ENCODE results near the gene EIF4G2.
"Not testable (repeated sequence)": the region's sequence is repeated elsewhere in the genome, so short reads cannot be mapped to it uniquely, and the experiment has no call there.

The EIF4G2 gene

DNA sequence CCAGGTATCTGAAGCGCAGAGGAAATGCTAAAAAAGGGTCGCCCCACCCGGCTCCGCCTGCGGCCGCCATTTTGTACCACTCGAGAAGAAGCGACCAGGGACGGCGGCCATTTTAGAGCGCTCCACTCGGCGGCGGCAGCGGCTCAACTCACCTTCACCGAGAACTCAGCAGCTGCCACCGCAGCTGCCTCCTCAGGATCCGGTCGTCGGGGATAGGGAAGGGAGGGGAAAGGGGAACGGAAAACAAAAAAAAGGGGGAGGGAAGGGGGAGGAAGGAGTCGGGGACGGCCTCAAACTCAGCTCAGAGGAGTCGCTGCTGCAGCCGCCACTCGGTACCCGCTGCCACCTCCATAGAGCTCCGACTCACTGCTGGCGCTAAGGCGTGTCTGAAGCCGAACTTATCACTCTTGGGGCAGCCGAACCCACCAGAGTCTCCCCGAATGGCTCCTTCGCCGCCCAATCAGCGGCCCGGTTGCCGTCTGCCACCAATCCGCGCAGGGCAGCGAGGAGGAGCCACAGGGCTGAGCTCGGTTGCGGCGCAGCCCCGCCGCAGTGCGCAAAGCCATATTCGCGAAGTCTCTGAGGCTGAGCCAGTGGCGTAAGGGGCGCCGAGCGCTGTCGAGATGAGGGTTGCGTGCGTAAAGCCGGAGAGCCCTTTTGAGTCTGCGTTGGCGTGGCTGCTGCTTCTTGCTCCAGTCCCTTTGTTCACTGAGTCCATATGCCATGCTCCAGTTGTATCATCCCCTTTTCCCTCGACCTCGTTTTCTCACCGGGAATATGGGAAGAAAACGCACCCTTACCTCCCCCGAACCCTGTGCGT lies at the start of gene EIF4G2:
EIF4G2 (minus strand) TSS at position 374 of the 820 bp plus-strand sequence.
- peak; percentile 97 to 98 for DNase-seq

DNA sequence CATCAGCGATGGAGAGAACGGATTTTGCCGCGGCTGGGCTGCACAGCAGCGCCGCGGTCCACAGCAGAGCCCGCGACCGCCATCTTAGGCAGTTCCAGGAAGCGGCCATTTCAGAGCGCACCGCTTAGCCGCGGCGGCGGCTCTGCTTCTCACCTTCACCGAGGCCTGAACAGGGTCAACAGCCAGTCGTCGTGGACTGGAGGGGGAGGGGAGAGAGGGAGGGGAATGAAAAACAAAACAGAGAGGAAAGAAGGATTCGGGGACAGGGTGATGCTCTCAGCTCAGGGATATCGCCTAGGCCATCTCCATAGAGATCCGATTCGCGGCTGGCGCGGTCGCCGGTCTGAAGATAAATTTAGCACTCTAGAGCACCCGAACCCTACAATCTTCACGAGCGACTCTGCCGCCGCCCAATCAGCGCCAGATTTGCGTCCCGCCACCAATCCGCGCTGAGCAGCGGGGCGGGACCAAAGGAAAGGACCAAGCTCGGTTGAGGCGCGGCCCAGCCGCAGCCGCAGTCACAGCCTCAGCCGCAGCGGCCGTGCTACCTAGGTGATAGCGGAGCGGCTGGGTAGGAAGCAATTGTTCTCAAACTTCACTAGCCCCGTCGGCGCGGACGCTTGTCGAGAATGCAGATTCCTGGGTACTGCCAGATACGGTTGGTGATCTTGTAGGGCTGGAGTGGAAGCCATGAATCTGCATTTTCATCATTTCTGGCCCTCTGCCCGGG lies 49.1 kb upstream of the EIF4G2 start, which contains the start of gene ZBED5:
ZBED5 (minus strand) TSS at position 345 of the 730 bp plus-strand sequence. CDS start 3,108 bp downstream, outside the sequence.
- DNase-seq, result peak; percentile 97 to 99

DNA sequence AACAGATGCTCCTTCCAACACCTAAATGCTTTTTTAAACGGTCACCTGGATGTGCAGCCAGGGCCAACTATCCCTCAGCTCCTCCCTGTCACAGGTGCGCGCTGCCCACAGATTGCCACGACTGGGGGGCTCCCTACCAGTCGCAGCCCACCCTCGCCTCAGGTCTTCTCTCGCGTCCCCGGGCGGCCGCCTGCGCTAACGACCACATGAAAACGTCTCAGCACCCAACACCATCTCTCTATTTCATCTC lies 48.7 kb upstream of the EIF4G2 start:
- no peak for DNase-seq

DNA sequence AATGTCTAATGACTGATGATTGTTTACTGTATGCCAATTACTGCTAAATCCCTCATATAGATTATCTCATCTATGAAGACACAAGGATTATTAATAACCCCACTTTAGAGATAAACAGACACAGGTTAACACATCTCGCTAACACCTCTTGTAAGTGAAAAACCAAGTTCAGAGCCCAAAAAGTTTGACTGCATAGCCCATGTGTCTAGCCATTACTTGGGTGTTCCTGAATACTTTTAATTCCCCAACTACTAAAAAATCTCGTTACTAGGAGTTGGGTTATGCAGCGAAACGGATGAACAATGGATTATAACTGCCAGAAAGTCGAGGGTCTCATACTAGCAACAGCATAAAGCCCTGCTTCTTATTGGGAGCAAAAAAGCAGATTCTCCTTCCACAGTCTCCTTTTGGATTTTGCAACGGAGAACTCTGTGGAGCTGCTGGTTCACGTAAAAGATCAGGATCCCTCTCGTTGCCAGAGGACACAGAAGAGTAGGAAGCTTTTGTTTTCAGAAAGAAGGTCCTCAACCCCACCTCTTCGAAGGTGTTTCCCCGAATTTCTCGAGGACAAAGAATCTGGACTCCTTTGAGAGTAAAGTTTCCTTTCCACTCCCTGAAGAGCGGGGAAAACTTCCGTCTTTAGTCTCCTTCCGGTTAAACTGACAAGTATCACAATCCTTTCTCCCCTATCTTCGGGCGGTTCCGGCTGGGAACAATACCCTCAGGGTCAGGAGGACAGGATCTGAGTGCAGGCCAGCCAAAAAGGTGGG lies 48.1 kb upstream of the EIF4G2 start:
- no peak for DNase-seq

DNA sequence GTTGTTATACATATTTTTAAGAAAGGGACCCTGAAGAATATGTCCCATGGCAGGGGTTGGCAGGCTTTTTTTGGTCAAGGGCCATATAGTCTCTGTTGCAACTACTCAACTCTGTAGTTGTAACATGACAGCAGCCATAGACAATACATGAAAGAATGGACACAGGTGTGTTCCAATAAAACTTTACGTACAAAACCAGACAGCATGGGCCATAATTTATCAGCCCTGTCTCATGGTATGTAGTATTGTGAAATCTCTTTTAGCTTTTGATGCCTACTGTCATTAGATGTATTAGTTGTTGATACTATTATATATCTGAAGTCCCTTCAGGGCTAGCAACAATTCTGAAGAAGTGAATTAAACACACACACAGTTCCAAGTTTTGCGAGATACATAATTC lies 46.6 kb upstream of the EIF4G2 start:
- DNase-seq, result no peak

DNA sequence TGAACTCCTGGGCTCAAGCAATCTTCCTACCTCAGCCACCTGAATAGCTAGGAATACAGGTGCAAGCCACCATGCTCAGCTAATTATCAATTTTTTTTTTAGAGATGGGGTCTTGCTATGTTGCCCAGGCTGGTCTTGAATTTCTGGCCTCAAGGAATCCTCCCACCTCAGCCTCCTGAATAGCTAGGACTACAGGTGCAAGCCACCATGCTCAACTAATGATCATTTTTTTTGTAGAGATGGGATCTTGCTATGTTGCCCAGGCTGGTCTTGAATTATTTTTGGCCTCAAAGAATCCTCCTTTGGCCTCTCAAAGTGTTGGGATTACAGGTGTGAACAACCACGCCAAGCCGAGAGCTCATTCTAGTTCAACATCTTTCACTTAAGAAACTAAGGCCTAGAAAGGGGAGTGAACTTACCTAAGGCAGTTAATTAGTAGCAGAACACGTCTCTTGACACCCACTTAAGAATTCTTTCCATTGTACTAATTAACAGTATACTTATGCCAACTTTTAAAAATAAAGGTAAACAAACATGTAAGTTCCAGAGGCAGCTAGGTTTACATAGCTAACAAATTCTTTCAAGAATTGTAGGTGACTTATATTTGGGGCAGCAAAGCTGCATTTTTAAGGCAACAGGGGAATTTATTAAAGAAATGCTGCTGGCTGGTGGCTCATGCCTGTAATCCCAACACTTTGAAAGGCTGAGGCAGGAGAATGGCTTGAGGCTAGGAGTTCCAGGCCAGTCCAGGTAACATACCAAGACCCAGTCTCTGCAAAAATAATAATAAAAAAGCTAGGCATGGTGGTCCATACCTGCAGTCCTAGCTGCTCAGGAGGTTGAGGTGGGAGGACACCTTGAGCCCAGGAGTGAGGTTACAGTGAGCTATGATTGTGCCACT lies 39.5 kb upstream of the EIF4G2 start:
- no peak for DNase-seq

DNA sequence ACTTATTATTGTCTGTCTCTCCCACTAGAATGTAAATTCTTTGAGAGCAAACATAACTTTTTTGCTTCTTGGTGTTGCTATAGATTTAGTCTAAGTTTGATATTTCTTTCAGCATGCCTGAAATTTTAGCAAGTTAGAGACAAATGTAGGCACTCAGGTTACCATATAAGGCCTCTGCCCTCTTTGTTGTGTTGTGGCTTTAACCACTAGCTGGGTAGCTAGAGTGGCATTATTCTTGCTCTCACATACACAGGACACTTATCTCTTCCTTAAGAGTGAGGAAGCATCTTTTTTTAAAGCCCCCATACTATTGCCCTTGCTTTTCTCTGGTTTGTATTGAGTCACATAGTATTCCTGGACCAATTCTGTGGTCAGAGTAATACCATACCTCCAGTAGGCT lies 37.9 kb upstream of the EIF4G2 start:
- DNase-seq, result no peak

DNA sequence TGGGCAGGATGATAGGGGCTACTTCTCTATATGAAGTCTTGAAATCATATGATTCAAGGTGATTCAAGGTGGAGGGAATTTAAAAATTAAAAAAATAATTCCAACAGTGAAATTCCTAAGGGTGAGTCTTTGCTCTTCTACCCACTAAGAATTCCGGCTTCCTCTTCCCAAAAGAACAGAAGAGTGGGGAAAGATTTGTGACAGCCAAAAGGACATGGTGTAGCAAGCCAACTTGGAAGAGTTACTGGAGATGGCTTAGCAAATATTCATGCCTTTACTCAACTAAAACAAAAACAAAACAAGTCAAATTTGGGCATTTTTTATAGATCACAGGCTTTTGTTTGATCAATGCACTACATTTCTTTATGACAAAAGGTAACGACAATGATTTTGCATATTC lies 36.9 kb upstream of the EIF4G2 start:
- DNase-seq, result no peak

DNA sequence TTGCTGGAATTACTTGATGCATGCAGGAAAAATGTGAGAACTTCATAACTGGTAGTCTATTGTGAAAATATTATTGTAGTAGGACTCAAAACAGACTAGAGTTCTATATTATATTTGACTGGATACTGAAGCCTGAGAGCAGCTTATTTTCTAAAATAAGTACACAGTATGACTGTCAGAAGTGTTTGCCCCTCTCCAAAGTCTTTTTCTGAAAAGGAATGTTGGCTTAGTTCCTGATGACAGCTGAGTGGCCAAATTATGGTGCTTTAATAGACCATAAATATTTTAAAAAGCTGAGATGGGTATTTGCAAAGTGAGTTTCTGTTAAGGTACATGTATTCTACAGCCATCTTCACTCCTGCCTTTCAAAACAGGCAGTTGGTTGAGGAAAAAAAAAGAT lies 36.1 kb upstream of the EIF4G2 start:
- DNase-seq, result no peak

DNA sequence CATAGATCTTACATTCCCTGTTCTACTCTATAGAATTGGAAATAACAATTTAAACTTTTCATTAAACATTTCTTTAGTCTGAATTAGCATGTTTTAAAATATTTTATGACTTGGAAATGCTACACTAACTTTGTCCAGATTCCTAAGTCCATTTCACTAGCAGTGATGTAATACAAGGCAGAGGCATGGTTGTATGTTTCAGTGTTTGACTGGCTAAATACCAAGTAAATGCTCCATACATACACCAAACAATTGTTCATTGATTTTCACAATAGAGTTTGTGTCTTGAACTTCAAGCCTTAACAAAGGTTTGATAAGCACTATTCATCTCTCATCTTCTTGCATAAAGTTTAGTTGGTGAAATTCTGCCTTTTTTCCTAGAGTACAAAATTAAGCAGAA lies 35.6 kb upstream of the EIF4G2 start:
- DNase-seq, result no peak

DNA sequence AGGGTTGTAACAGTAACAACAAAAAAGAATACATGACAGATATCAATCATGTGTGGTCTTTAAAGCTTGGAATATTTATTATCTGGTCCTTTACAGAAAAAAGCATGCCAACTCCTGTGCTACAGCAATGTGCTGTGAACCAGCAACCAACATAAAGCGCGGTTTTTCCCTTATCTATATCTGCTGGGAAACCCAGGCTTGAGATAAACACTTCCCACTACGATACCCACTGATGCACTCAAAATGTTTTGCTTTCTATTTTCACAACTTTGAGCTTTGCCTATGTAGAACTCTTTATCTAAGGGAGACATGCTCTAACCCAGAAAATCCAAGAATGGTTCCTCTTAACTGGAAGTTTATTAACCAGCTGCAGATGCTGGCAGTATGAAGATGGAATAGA lies 30.2 kb upstream of the EIF4G2 start:
- no peak for DNase-seq

DNA sequence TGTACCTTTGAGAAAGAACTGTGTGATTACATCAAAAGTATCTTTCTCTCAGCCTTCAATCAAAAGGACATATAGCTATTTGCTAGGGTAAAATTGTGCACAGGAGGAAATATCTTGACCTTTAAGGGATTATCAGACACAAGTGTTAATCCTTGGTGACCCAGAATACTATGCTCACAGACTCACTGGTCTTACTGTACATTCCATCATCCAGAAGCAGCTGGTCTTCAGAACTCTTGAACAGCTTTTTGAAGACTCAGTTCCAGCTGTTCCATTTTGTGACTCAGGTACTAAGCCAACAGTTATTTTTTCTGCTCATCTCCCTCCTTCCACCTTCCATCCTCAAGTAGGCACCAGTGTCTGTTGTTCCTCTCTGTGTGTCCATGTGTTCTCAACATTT lies 29.4 kb upstream of the EIF4G2 start:
- no peak for DNase-seq

DNA sequence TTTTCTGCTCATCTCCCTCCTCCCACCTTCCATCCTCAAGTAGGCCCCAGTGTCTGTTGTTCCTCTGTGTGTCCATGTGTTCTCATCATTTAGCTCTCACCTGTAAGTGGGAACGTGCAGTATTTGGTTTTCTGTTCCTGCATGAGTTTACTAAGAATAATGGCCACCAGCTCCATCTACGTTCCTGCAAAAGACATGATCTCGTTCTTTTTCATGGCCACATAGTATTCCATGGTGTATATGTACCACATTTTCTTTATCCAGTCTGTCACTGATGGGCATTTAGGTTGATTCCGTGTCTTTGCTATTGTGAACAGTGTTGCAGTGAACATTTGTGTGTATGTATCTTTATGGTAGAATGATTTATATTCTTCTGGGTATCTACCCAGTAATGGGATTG lies 28.2 kb upstream of the EIF4G2 start:
- DNase-seq, result not testable (repeated sequence)

DNA sequence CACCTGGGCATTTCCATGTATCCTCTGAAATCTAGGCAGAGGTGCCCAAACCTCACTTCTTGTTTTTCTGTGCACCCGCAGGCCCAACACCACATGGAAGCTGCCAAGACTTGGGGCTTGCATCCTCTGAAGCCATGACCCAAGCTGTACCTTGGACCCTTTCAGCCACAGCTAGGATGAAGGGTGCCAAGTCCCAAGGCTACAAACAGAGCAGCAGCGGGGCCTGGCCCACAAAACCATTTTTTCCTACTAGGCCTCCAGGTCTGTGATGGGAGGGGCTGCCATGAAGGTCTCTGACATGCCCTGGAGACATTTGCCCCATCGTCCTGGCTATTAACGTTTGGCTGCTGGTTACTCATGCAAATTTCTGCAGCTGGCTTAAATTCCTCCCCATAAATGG lies 20.4 kb upstream of the EIF4G2 start:
- no peak for DNase-seq

DNA sequence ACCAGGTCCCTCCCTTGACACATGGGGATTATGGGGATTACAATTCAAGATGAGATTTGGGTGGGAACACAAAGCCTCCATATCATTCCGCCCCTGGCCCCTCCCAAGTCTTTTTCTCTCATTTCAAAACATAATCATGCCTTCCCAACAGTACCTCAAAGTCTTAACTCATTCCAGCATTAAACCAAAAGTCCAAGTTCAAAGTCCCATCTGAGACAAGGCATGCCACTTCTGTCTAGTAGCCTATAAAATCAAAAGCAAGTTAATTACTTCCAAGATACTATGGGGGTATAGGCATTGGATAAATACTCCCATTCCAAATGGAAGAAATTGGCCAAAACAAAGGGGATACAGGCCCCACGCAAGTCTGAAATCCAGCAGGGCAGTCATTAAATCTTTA lies 19.7 kb upstream of the EIF4G2 start:
- DNase-seq, result no peak

DNA sequence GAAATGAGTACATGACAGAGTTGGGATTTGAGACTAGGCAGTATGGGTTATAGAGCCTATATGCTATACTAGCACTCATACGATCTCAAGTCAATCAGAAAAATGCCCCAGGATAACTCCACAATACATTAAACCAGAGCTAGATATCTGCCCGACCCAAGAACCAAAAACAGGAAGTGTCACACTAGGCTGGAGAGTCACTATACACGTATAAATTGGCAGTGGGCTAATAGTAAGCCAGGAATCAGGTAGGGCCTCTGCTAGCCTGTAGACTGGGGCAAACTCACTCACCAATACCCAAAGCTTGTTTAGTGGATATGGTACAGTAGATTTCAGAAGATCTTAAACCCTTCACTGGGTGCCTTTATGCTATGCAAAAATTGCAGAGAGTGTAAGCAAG lies 16.2 kb upstream of the EIF4G2 start:
- no peak for DNase-seq

DNA sequence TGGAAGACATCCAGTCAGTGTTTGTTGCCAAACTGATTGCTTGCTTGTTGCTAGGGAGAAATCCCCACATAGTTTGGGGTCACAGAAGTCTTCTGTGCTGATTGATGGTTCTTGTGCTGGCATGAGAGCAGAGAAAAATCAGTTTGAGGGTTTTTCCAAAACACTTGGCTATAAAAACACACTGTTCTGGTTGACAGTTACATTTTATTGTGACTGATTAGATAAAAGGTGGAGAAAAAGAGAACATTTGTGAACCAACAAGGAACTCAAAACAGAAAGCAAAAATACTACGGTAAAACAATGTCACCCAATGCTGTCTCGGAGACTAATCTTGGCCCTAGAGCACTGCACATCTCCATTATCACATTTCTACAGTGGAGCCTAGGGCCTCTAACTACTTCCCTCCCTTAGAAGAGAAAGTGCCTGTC lies 14.4 kb upstream of the EIF4G2 start:
- no peak for DNase-seq

DNA sequence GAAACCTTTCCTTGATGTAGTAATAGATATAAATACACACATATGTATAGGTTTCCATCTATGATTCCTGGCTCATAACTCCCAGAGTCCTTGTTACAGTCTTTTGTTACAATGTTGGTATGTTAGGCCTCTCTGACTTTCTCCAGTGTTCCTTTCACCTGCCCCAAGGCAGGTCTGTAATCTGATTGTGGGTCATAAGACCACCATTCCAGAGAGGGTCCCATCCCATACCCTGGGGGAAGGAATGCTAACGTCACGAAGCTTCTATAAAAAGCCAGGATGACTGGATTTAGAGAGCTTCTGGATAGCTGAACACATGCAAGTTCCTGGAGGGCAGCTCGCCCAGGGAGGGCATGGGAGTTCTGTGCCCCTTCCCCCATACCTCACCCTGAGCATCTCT lies 13.8 kb upstream of the EIF4G2 start:
- not testable (repeated sequence) for DNase-seq

DNA sequence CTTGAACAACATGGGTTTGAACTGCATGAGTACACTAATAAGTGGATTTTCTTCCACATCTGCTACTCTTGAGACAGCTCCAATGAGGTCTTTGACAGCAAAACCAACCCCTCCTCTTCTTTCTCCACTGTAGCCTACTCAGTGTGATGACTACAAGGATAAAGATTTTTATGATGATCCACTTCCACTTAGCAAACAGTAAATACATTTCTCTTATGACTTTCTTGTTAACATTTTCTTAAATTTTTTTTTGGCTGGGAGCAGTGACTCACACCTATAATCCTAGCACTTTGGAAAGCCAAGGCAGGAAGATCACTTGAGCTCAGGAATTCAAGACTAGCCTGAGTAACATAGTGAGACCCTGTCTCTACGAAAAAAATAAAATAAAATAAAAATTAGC lies 9.9 kb upstream of the EIF4G2 start:
- DNase-seq, result no peak

DNA sequence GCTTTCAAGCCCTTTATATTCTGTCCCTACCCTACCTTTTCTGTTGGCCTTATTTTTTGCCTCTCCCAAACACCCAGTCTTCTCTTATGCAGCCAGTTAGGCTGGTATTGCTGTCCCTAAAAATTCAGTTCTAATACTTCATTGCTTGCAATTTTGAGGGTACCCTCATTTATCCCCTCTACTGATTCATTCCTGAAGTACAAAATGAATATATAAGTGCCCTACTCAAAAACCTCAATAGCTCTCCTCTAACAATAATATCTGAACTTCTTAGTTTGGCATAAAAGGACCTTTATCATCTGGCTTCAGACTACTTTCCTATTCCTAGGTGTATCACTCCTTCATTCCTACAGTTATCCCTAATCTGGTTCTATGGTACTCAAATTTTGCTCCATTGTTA lies 5.2 kb upstream of the EIF4G2 start:
- no peak for DNase-seq

DNA sequence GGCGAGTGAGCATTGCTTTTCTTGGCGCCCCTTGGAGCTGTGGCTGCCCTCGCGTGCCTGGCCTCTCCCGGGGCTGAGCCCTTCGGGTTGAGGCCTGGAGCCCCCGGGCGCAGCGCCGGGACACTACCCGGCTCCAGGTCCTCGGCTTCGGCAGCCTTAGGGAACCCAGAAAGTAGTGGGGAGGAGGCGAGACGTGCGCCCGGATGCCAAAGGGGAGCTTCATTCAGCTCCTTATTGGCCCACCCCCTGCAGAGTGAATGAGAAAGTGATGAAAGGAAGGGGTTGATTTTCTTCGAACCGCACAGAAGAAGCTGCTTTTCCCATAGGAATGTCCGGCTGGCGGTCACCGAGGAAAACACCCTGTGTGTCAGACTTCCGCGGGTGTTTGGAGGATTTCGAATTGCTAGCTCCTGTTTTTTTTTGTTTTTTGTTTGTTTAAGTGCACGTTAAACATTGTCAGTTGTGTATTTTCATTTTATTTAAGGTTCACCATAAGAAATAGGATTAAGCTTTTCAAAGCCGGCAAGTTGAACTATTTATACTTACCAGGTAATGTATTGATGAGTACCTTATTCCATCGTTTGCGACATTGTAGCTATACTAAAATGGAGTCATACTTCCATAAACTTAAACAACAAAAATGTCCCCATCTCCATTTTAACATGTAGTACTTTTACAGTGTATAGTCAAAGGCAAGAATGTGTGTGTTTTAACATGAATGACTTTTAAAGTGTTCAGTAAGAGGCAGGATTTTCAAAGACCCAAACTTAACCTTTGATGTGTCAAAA lies 841 bp upstream of the EIF4G2 start:
- DNase-seq, result no peak

DNA sequence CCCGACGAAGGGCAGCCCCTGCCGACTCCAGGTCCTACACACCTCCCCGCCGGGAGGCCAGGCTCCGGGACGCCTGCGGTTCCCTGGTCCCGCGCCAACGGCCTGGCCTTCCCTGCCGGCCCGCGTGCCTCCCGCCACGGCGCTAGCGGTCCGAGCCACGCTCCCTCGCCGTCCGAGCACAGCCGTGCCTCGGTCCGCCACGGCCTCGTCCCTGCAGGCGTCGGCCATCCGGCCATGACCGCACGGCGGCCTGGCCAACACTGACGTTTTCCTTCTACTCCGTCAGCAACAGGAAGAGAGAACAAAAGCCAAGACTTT lies 532 bp downstream of the EIF4G2 start:
- DNase-seq, result no peak

All from NCI-H1930 (cell line).